ENCODE measurements around the gene TIFAB. TPM values are rescaled to one million over a fixed set of nuclear protein-coding genes. Genes with fewer than 3 reads are reported as not detected.

TIFAB gene
- polyA plus RNA-seq, 1 of the 3 experiments (the other 2 are of a cell fraction) = not detected

DNA sequence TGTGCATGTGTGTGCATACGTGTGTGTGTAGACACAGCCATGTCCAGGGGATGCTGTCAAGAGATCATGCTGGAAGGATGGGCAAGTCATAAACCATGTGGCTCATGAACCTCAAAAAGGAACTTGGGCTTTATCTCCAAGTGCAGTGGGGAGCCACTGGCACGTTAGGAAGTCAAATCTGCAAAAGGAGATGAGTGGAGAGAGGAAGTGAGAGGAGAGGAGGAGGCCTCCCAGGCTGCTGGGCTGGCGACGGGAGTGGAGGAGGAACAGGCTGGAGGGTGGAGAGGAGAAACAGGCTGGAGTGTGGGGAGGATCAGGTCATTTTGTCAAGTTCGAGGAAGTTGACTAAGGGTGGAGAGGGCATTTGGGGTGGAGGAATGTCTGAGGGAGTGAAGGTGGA, 29.2 kb upstream of the TIFAB start:
- TF ChIP-seq YY1 (IDR thresholded peaks at IDR 0.05; ENCODE audit: low read depth) = no peak
- no peak for TF ChIP-seq SIN3A (IDR thresholded peaks at IDR 0.05; ENCODE audit: borderline replicate concordance, low read depth, low read length)
- TF ChIP-seq, protein P1, sequence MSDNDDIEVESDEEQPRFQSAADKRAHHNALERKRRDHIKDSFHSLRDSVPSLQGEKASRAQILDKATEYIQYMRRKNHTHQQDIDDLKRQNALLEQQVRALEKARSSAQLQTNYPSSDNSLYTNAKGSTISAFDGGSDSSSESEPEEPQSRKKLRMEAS (IDR thresholded peaks at IDR 0.05; ENCODE audit: low read depth) = no peak
- no peak for TF ChIP-seq TCF12 (IDR thresholded peaks at IDR 0.05)
- no peak for TF ChIP-seq RFX5 (IDR thresholded peaks at IDR 0.05; ENCODE audit: low read length)
- no peak for TF ChIP-seq GABPA (IDR thresholded peaks at IDR 0.05; ENCODE audit: low read depth)
- no peak for TF ChIP-seq TEAD4 (IDR thresholded peaks at IDR 0.05; ENCODE audit: borderline replicate concordance, insufficient read depth)
- Histone ChIP-seq H3K4me3 (ENCODE audit: low read depth in 2 of 2, low read length in 1 of 2) (no peak overlapping the region), H3K27me3 (ENCODE audit: insufficient read depth) (no peaks in the 10 kb centered on the region; the same call in none of the 2 replicates), H3K4me1 (ENCODE audit: control insufficient read depth in 1 of 2, insufficient read depth in 2 of 2, low read depth in 1 of 2, low read length in 1 of 2) (peaks cover 0 to 2% of the 10 kb centered on the region in 2 experiments; a peak in 1 of 4 replicates), H3K9me2 (no peaks in the 10 kb centered on the region), H3K36me3 (replicated peaks in 1 of 2; ENCODE audit: control insufficient read depth in 1 of 2, insufficient read depth in 2 of 2, low read length in 1 of 2) (no peaks in the 10 kb centered on the region), H3K9ac (no peak overlapping the region), H3K27ac (ENCODE audit: low read depth in 2 of 2, low read length in 1 of 2) (no peak overlapping the region), H3F3A (replicated peaks; ENCODE audit: insufficient read depth) (no peaks in the 10 kb centered on the region), H3K79me2 (ENCODE audit: insufficient read depth) (no peaks in the 10 kb centered on the region), H3K4me2 (no peak overlapping the region), H4K20me1 (ENCODE audit: insufficient read depth) (no peaks in the 10 kb centered on the region), H2AFZ (ENCODE audit: low read depth) (no peak overlapping the region), H3K9me3 (no peaks in the 10 kb centered on the region)
- POLR2A ChIA-PET = no interaction called here
- no peak for DNase-seq
- CTCF ChIA-PET = interaction anchor here (3.6 kb wide), 1 partner anchor 16 kb away, joined by 33 read pairs; no protein-coding TSS in a partner anchor
- WGBS (ENCODE audit: low lambda C conversion rate) = 61% methylated on average over 5 of the region's 5 CpGs

DNA sequence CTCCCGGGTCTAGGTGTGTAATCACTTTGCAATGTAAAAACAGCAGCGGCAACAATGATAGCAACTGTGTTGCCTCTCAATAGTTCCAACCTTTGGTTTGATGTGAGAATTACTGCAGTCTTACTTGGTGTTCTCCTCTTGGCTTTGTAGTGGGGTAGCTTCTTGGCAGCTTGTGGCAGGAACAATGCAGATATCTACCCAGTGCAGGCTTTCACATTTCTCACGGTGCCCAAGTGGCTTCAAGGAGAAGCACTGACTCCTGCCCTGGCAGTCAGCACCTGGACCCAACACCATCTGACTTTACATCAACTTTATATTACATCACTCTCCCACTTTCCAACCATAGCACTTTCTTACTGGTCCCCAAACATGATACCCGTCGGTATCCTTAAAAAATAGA, 28.4 kb upstream of the TIFAB start:
- Histone ChIP-seq H4K20me1 (ENCODE audit: insufficient read depth) (no peaks in the 10 kb centered on the region), H3K27me3 (ENCODE audit: insufficient read depth) (no peaks in the 10 kb centered on the region; the same call in none of the 2 replicates), H3K4me2 (no peak overlapping the region), H3K9me2 (no peaks in the 10 kb centered on the region), H3K9me3 (no peaks in the 10 kb centered on the region), H2AFZ (ENCODE audit: low read depth) (no peak overlapping the region), H3K27ac (ENCODE audit: low read depth in 2 of 2, low read length in 1 of 2) (no peak overlapping the region), H3F3A (replicated peaks; ENCODE audit: insufficient read depth) (no peaks in the 10 kb centered on the region), H3K36me3 (replicated peaks in 1 of 2; ENCODE audit: control insufficient read depth in 1 of 2, insufficient read depth in 2 of 2, low read length in 1 of 2) (no peaks in the 10 kb centered on the region), H3K4me1 (ENCODE audit: control insufficient read depth in 1 of 2, insufficient read depth in 2 of 2, low read depth in 1 of 2, low read length in 1 of 2) (peaks cover 0 to 2% of the 10 kb centered on the region in 2 experiments; a peak in 1 of 4 replicates), H3K79me2 (ENCODE audit: insufficient read depth) (no peaks in the 10 kb centered on the region), H3K9ac (no peak overlapping the region), H3K4me3 (ENCODE audit: low read depth in 2 of 2, low read length in 1 of 2) (no peak overlapping the region)
- 71% methylated on average over 5 of the region's 5 CpGs for WGBS (ENCODE audit: low lambda C conversion rate)
- CTCF ChIA-PET = interaction anchor here (1.4 to 3.9 kb wide), 4 partner anchors 15 to 69 kb away, joined by 3 to 52 read pairs (median 8); no protein-coding TSS in a partner anchor
- POLR2A ChIA-PET = no interaction called here
- TF ChIP-seq SMC3 (IDR thresholded peaks at IDR 0.05; ENCODE audit: low read depth, low read length) (no peak), MEF2A (IDR thresholded peaks at IDR 0.05; ENCODE audit: borderline replicate concordance, low read depth) (no peak), RXRA (IDR thresholded peaks at IDR 0.05; ENCODE audit: borderline replicate concordance, low read depth) (no peak), MXI1 (IDR thresholded peaks at IDR 0.05; ENCODE audit: low read depth, low read length) (no peak), FOXM1 (IDR thresholded peaks at IDR 0.05; ENCODE audit: low read depth) (no peak), JUND (IDR thresholded peaks at IDR 0.05) (no peak), TAF1 (IDR thresholded peaks at IDR 0.05; ENCODE audit: borderline replicate concordance, low read depth, low read length) (no peak), NFIC (IDR thresholded peaks at IDR 0.05; ENCODE audit: borderline replicate concordance) (no peak), TCF12 (IDR thresholded peaks at IDR 0.05) (no peak), TEAD4 (IDR thresholded peaks at IDR 0.05; ENCODE audit: borderline replicate concordance, insufficient read depth) (no peak), RCOR1 (IDR thresholded peaks at IDR 0.05; ENCODE audit: low read length) (no peak), YY1 (IDR thresholded peaks at IDR 0.05; ENCODE audit: low read depth) (no peak), RFX5 (IDR thresholded peaks at IDR 0.05; ENCODE audit: low read length) (no peak)
- TF ChIP-seq, protein P1 (IDR thresholded peaks at IDR 0.05; ENCODE audit: low read depth) = no peak
- no peak for DNase-seq
